Uterus (tissue), 4 donors: ENCODE results near the gene AMOT. TPM values are rescaled to one million over a fixed set of nuclear protein-coding genes. Genes with fewer than 3 reads are reported as not detected.

ENCODE experiments used
- DNase-seq, 2 donors: peaks; one replicate each; pipeline ENCODE4 v3.0.0-alpha.2; 2019 to 2020
- H3K27ac ChIP-seq, 2 donors: fragments of 200-600 bp; sonication (generic); 1 replicate in 1 of 2; 2 replicates in 1 of 2; pipeline ENCODE4 v1.5.1; 2016 to 2018
- H3K27me3 ChIP-seq, 2 donors: fragments of 200-600 bp; sonication (generic); one replicate each; pipeline ENCODE4 v1.5.1; 2018 to 2019; ENCODE audit warnings: control low read depth in 1 of 2
- H3K36me3 ChIP-seq, 2 donors: fragments of 200-600 bp; sonication (generic); one replicate each; pipeline ENCODE4 v1.5.1; 2019; ENCODE audit warnings: control low read depth in 1 of 2
- H3K4me1 ChIP-seq, 2 donors: fragments of 200-600 bp; sonication (generic); one replicate each; pipeline ENCODE4 v1.5.1; 2018 to 2019; ENCODE audit warnings: control low read depth in 1 of 2
- H3K4me3 ChIP-seq, 2 donors: fragments of 200-600 bp; sonication (generic); 1 replicate in 1 of 2; 2 replicates in 1 of 2; pipeline ENCODE4 v1.5.1; 2018 to 2019; ENCODE audit warnings: mild to moderate bottlenecking in 1 of 2
- H3K9me3 ChIP-seq, 2 donors: fragments of 200-600 bp; sonication (generic); one replicate each; pipeline ENCODE4 v1.5.1; 2019; ENCODE audit warnings: control low read depth in 1 of 2
- CTCF ChIP-seq, 4 experiments: fragments of 200-600 bp in 2 of 4; fragments of 450-650 bp in 2 of 4; sonication (generic) in 2 of 4; IDR thresholded peaks; one replicate each; pipeline ENCODE4 v1.5.1; 2016 to 2019; ENCODE audit warnings: antibody characterized with exemption in 4 of 4, mild to moderate bottlenecking in 2 of 4, moderate library complexity in 1 of 4
- POLR2A ChIP-seq, 2 donors: fragments of 450-650 bp; IDR thresholded peaks; one replicate each; pipeline ENCODE4 v1.6.1; 2016; ENCODE audit warnings: antibody characterized with exemption in 2 of 2, mild to moderate bottlenecking in 1 of 2, moderate library complexity in 1 of 2
- intact Hi-C: fragments of 100-400 bp; cut with DNase I; formaldehyde crosslinking; loops from one replicate; pipeline ENCODE4 v1.15.1; 2023; ENCODE audit warnings: low total_unique reads
- total RNA-seq, 4 donors: library from RNA; depleted of rRNA in 3 of 4; stranded (reverse); fragments of >200 nt in 3 of 4; gene quantifications; one replicate each; pipeline versions ENCODE4 v1.1.0 to v1.2.4, GENCODE V29; 2014 to 2023
- donor health status: DM: yes; HTN: yes; CAD: no.

AMOT gene
- total RNA-seq, 4 donors from 2014 or later: 3.5 to 40.8 (median 14.9) TPM

- intact Hi-C loops: no loop called here
- Histone ChIP-seq H3K36me3 (no peaks in the 10 kb centered on the region), H3K4me3 (no peak overlapping the region), H3K27ac (no peak overlapping the region), H3K4me1 (no peaks in the 10 kb centered on the region), H3K9me3 (no peaks in the 10 kb centered on the region), H3K27me3 (no peaks in the 10 kb centered on the region)
- DNase-seq: no peak
- TF ChIP-seq POLR2A (IDR thresholded peaks at IDR 0.05): no peak
- TF ChIP-seq CTCF (IDR thresholded peaks at IDR 0.05): no peak
These were observed 8.0 kb downstream of the AMOT start for GRCh38 chrX:112832481-112833095.

- no peak for DNase-seq
- intact Hi-C loops: no loop called here
- Histone ChIP-seq H3K4me3 (no peak overlapping the region), H3K36me3 (no peaks in the 10 kb centered on the region), H3K27me3 (no peaks in the 10 kb centered on the region), H3K4me1 (no peaks in the 10 kb centered on the region), H3K27ac (no peak overlapping the region), H3K9me3 (no peaks in the 10 kb centered on the region)
- TF ChIP-seq CTCF (IDR thresholded peaks at IDR 0.05) (no peak), POLR2A (IDR thresholded peaks at IDR 0.05) (no peak)
These were observed 10.1 kb downstream of the AMOT start for GRCh38 chrX:112830540-112830939.

- Histone ChIP-seq H3K9me3 (no peaks in the 10 kb centered on the region), H3K27me3 (no peaks in the 10 kb centered on the region), H3K27ac (no peak overlapping the region), H3K4me1 (no peaks in the 10 kb centered on the region), H3K4me3 (no peak overlapping the region), H3K36me3 (no peaks in the 10 kb centered on the region)
- intact Hi-C loops: no loop called here
- no peak for TF ChIP-seq POLR2A (IDR thresholded peaks at IDR 0.05)
- TF ChIP-seq CTCF (IDR thresholded peaks at IDR 0.05): no peak
- no peak for DNase-seq
These were observed 13.2 kb downstream of the AMOT start for GRCh38 chrX:112827292-112827903.

DNA sequence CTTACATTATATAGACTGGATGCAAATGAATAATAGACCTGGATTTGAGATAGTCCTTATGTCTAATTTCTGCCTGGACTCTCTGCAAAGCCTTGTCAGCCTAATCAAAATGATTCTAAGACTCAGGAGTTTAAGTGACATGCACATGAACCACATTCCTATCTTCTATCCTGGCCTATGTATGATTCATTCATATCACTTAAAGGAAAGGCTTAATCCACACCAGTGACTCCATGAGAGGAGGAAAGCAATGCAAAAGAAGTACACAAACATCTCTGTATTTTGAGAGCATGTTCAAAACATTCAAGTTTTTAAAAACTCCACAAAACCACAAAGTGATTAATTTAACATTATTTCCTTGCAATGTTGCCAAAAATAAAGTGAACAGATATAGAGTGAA, 14.6 kb downstream of the AMOT start:
- TF ChIP-seq POLR2A (IDR thresholded peaks at IDR 0.05): no peak
- TF ChIP-seq CTCF (IDR thresholded peaks at IDR 0.05): no peak
- no peaks in the 10 kb centered on the region for H3K9me3 ChIP-seq
- H3K36me3 ChIP-seq: no peaks in the 10 kb centered on the region
- no peak overlapping the region for H3K27ac ChIP-seq
- no peak overlapping the region for H3K4me3 ChIP-seq
- intact Hi-C loops: no loop called here
- H3K27me3 ChIP-seq: no peaks in the 10 kb centered on the region
- DNase-seq: no peak
- no peaks in the 10 kb centered on the region for H3K4me1 ChIP-seq

- Histone ChIP-seq H3K36me3 (no peaks in the 10 kb centered on the region), H3K27me3 (no peaks in the 10 kb centered on the region), H3K4me3 (no peak overlapping the region), H3K9me3 (no peaks in the 10 kb centered on the region), H3K27ac (no peak overlapping the region), H3K4me1 (no peaks in the 10 kb centered on the region)
- intact Hi-C loops: no loop called here
- TF ChIP-seq POLR2A (IDR thresholded peaks at IDR 0.05) (no peak), CTCF (IDR thresholded peaks at IDR 0.05) (no peak)
- no peak for DNase-seq
These were observed 17.7 kb downstream of the AMOT start for GRCh38 chrX:112822892-112823291.
